ENCODE data around the gene MAP3K9. TPM values are rescaled to one million over a fixed set of nuclear protein-coding genes. Genes with fewer than 3 reads are reported as not detected.

Gene MAP3K9
- total RNA-seq, 1 donor from 2014 or later: 10.1 TPM

DNA sequence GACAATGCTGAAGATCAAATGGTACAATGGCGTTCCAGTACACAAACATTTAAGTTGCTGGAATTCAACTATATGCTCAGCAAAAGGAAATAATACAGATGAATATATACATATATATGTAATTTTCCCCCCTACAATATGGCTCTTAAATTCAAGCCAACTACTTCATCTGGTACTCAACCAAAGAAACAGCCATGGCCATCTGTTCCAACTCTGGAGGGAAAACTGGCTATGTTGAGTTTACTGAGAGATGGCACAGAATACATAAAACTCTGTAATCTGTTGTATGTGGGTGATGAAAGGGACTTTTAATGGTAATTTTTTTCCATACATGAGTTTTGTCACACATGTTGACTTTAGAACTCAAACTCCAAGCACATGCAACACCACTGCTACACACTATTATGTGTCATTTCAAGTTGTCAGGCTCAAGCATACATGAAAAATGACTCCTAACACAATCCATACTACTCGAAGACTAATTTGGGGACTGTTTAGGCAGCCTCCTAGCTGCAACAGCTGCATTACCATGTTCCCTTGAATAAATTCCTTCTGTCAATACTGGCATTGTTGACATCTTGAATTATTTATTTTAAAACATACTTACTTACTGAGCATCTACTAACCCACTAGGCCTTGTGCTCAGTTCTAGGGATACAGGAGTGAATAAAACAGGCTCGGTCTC lies 38.2 kb upstream of the MAP3K9 start:
- CTCF ChIA-PET: no interaction called here
- Mint-ChIP-seq H3K9me3 (no peaks in the 10 kb centered on the region), H3K27me3 (peaks cover under 1% of the 10 kb centered on the region), H3K36me3 (ENCODE audit: low read depth) (no peaks in the 10 kb centered on the region), H3K4me1 (no peaks in the 10 kb centered on the region), H3K4me3 (no peak overlapping the region), H3K27ac (no peak overlapping the region)
- no peak for DNase-seq
- TF ChIP-seq CTCF (IDR thresholded peaks at IDR 0.05): no peak
- intact Hi-C loops (cut with micrococcal nuclease): no loop called here
- no peak for ATAC-seq (ENCODE audit: low read depth)
- POLR2A ChIA-PET: no interaction called here

- Mint-ChIP-seq H3K4me3 (no peak overlapping the region), H3K27ac (no peak overlapping the region)
- DNase-seq: no peak
Observed at GRCh38 chr14:70845601-70846000, 36.3 kb upstream of the MAP3K9 start.

DNA sequence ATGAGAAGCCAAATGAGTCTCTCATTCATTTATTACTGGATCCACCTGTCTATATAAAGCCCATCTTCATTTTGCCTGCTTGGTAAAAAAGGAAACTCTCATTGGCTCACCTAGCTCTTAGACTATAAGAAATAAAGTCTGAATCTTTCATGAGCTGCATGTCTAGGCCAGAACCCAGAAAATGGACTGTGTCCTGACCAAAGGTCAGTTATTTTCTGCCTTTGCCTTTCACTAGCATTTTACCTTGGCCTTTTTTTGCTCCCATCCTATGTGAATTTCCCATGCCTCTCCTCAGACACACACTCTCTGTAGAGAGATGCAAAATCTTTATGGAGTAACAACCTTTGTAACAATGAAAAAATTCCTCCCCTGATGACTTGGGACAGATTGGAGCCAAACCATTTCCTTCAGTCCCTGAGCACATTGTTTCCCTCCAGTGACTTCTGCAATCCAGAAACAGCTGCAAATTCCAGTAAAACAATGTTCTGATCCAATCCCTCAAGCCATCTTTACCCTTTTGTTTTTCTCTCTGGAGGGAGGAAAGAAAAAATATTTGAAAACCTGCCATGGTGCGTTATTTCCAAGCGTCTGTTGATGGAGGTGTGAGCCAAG lies 33.6 kb upstream of the MAP3K9 start:
- intact Hi-C loops (cut with micrococcal nuclease): no loop called here
- Mint-ChIP-seq H3K27me3 (peaks cover 7% of the 10 kb centered on the region), H3K36me3 (ENCODE audit: low read depth) (no peaks in the 10 kb centered on the region), H3K27ac (no peak overlapping the region), H3K9me3 (no peaks in the 10 kb centered on the region), H3K4me1 (no peaks in the 10 kb centered on the region), H3K4me3 (no peak overlapping the region)
- no peak for DNase-seq
- ATAC-seq (ENCODE audit: low read depth): no peak
- POLR2A ChIA-PET: no interaction called here
- TF ChIP-seq CTCF (IDR thresholded peaks at IDR 0.05): no peak
- CTCF ChIA-PET: no interaction called here

More at GRCh38 chr14:70845601-70846000, 36.3 kb upstream of the MAP3K9 start:
- no peaks in the 10 kb centered on the region for H3K36me3 Mint-ChIP-seq (ENCODE audit: low read depth)
- H3K4me1 Mint-ChIP-seq: no peaks in the 10 kb centered on the region
- no peaks in the 10 kb centered on the region for H3K9me3 Mint-ChIP-seq
- intact Hi-C loops (cut with micrococcal nuclease): no loop called here
- no peak for TF ChIP-seq CTCF (IDR thresholded peaks at IDR 0.05)
- H3K27me3 Mint-ChIP-seq: peaks cover 7% of the 10 kb centered on the region
- ATAC-seq (ENCODE audit: low read depth): no peak
- CTCF ChIA-PET: no interaction called here
- POLR2A ChIA-PET: no interaction called here

DNA sequence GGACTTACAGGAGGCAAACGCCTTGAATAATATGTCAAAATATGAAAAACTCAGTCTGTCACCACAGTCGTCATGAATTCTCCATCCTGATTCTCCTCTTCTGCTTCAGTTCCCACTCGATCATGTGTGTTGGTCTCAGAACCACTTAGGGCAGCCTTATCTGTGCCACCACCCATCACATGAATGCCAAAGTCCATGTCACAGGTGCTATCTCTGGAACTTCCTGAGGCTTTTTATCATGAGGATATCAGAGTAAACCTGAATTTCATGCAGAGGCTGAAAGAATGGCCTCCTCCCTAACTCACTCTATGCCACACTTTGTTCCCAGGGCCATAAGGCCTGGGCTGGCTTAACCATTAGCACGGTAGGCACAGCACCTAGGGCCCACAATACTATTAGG lies 28.8 kb upstream of the MAP3K9 start:
- CTCF ChIA-PET: no interaction called here
- no peak for TF ChIP-seq CTCF (IDR thresholded peaks at IDR 0.05)
- no peak for DNase-seq
- no peaks in the 10 kb centered on the region for H3K4me1 Mint-ChIP-seq
- H3K27ac Mint-ChIP-seq: no peak overlapping the region
- POLR2A ChIA-PET: no interaction called here
- no peak for ATAC-seq (ENCODE audit: low read depth)
- H3K36me3 Mint-ChIP-seq (ENCODE audit: low read depth): no peaks in the 10 kb centered on the region
- H3K9me3 Mint-ChIP-seq: peaks cover 4% of the 10 kb centered on the region
- intact Hi-C loops (cut with micrococcal nuclease): no loop called here
- H3K4me3 Mint-ChIP-seq: no peak overlapping the region
- H3K27me3 Mint-ChIP-seq: peaks cover 7% of the 10 kb centered on the region

DNA sequence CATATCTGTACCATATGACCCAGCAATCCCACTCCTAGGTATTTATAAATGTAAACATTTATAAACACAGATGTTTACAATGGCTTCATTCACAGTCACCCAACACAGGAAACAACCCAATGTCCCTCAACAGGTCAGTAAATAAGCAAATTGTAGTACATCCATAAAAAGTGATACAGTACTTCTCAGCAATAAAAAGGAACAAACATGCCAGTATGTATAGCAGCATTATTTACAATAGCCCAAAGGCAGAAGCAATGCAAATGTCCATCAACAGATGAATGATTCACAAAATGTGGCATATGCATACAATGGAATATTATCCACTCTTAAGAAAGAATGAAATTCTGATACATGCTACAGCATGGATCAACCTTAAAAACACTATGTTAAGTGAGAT lies 27.6 kb upstream of the MAP3K9 start:
- Mint-ChIP-seq H3K4me1 (no peaks in the 10 kb centered on the region), H3K27me3 (peaks cover 5% of the 10 kb centered on the region), H3K4me3 (no peak overlapping the region), H3K36me3 (ENCODE audit: low read depth) (no peaks in the 10 kb centered on the region), H3K9me3 (peaks cover 4% of the 10 kb centered on the region), H3K27ac (no peak overlapping the region)
- ChIA-PET CTCF (no interaction called here), POLR2A (no interaction called here)
- TF ChIP-seq CTCF (IDR thresholded peaks at IDR 0.05): no peak
- intact Hi-C loops (cut with micrococcal nuclease): no loop called here
- DNase-seq (no peak), ATAC-seq (ENCODE audit: low read depth) (no peak)

Data from activated B cell treated with CpG ODN at 0.5 μM for 24 hours (primary cell).